Globus pallidus (tissue), 1 donor: ENCODE data around the gene MFSD6.

Source experiments
- DNase-seq: peaks from one replicate; pipeline ENCODE4 v3.0.0-alpha.2; 2015; ENCODE audit warnings: low spot score

Gene MFSD6

GRCh38 chr2:190532581-190532980, 124.4 kb downstream of the MFSD6 start:
- no peak for DNase-seq

DNA sequence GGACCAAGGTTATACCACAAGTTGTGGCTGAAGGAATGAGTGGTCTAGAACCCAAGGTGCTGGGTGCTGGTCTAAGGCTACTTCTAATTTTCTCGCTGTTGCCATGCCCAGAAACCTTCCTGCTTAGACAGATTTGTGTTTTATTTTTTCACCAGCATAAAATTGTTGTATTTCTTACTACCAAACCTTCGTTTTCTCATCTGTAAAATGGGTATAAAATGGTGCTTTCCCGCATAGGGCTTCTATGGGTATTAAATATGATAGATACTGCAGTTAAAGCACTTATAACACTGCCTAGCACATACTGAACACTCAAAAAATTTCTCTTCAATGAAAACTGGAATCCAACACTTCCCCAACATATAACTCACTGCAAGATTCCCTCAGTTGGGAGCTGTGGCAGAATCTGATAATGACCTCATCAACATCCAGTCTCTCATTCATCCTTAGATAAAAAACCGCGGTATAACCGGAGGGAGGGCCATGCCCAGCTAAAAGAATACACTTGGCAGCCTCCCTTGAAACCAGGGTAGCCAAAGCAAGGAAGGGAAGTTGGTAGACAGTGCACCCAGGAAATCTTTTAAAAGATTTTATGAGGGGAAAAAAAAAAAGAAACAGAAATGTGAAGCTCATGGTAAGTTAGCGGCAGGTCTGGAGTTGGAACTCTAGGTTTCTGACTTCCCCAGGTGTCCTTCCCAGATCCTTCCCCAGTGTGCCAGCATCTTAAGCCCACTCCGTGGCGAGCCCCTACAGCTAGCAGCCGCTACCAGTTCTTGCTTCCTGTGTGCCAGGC, 125.2 kb downstream of the MFSD6 start:
- no peak for DNase-seq

GRCh38 chr2:190533968-190534309, 125.8 kb downstream of the MFSD6 start:
- no peak for DNase-seq

GRCh38 chr2:190534310-190535120, 126.4 kb downstream of the MFSD6 start, which contains the start of gene NEMP2:
NEMP2 (minus strand) TSS chr2:190534722; CDS start chr2:190534655, 67 bp downstream.
- peak; percentile 70 for DNase-seq

GRCh38 chr2:190535121-190535439, 126.9 kb downstream of the MFSD6 start:
- no peak for DNase-seq

GRCh38 chr2:190535586-190535985, 127.4 kb downstream of the MFSD6 start:
- no peak for DNase-seq

GRCh38 chr2:190537765-190538164, 129.6 kb downstream of the MFSD6 start:
- DNase-seq, result no peak

DNA sequence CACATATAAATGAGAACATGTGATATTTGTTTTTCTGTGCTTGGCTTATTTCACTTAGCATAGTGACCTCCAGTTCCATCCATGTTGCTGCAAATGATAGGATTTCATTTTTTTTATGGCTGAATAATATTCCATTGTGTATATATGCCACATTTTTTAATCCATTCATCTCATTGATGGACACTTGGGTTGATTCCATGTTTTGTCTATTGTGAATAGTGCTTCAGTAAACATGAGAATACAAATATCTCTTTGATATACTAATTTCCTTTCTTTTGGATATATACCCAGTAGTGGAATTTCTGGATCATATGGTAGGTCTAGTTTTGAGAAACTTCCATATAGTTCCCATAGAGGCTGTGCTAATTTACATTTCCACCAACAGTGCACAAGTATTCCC, 130.0 kb downstream of the MFSD6 start:
- DNase-seq, result no peak

- no peak for DNase-seq
Observed at GRCh38 chr2:190540048-190540447, 131.9 kb downstream of the MFSD6 start.

DNA sequence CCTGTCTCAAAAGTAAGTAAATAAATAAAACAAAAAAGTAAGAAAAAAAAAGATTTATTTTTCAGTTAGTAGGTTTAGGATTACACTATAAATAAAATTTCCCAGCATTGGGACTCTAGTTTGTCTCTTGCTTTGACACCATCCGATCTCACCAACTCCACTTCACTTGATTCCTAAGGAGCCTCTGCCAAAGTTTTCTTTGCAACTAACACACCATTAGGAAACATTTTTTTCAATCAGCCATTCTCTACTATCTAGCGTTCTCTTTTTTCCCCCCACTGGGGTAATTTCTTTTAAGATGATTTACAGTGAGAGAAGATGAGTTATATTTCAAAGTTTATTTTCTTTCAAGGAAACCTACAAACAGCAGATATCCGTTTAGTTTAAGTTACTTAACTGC, 136.9 kb downstream of the MFSD6 start:
- DNase-seq, result no peak

GRCh38 chr2:190545555-190546385, 137.6 kb downstream of the MFSD6 start:
- no peak for DNase-seq

- no peak for DNase-seq
Observed at GRCh38 chr2:190546734-190547133, 138.6 kb downstream of the MFSD6 start.

DNA sequence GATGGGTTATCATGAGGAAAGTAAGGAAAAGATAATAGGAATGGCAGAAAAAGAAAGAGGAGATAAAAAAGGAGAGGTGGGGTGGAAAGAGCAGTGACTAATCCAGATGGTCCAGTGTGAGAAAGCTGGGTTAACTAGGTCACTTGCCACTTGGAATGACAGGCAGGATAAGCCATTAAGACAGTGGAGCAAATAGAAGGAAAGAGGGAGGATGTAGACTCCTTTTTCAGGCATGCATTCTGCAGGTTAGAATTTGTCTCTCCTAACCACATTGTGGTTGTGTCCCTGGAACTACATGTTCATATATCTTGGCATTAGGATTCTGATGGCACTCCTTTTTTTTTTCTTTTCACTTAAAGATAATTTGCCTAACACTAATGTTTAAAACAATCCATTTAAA, 139.7 kb downstream of the MFSD6 start:
- no peak for DNase-seq

DNA sequence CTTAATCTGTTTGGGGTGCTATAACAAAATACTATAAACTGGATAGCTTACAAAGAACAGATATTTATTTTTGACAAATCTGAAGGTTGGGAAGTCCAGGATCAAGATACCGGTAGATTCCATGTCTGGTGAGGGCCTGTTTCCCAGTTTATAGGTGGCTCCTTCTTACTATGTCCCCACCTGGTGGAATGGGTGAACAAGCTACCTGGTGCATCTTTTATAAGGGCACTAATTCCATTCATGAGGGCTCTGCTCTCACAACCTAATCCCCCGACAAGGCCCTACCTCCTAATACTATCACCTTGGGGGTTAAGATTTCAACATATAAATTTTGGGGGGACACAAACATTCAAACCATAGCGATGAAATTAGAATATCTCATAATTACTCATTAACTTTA, 142.0 kb downstream of the MFSD6 start:
- DNase-seq, result no peak
